ENCODE data around the gene TMEM184A. TPM values are rescaled to one million over a fixed set of nuclear protein-coding genes. Genes with fewer than 3 reads are reported as not detected.

The TMEM184A gene
- polyA plus RNA-seq, 6 donors from 2014 or later = 0.16 TPM; not detected in 5

GRCh38 chr7:1542841-1543747, 12.9 kb downstream of the TMEM184A start:
- DNase-seq = no peak
- Mint-ChIP-seq H3K4me3 (no peak overlapping the region), H3K27ac (peak overlapping the region in 2 of 6 donors; percentile 42 to 51)

DNA sequence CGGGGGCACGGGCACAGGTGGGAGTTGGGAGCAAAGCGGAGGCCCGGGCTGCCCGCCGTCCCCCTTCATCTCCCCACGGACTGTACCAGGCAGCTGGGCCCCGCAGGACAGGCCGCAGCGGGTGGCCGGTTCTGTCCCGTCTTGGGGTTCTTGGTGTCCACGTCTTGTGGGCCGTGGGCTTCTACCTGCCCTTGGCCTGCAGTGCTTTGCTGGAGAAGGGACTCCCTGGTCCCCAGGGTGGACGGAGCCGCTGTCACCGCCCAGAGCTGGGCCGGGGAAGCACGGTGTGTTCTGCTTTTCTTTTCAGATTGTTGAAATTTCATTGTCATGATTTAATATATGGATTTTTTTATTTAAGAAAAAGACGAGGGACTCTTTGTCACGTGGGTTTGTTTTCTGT, 13.7 kb downstream of the TMEM184A start:
- no peaks in the 10 kb centered on the region for H3K36me3 Mint-ChIP-seq
- no peaks in the 10 kb centered on the region for H3K27me3 Mint-ChIP-seq
- H3K27ac Mint-ChIP-seq = peak overlapping the region in 3 of 6 donors; percentile 42 to 78 (median 51)
- no peaks in the 10 kb centered on the region for H3K4me1 Mint-ChIP-seq
- peak overlapping the region in 1 of 8 donors; percentile 35 for H3K4me3 Mint-ChIP-seq
- DNase-seq (no peak), ATAC-seq (ENCODE audit: low read depth in 2 of 2) (no peak)
- no peaks in the 10 kb centered on the region for H3K9me3 Mint-ChIP-seq

More at GRCh38 chr7:1542841-1543747, 12.9 kb downstream of the TMEM184A start:
- peaks cover 0 to 1% (median 0%) of the 10 kb centered on the region in 3 donors for H3K4me1 Mint-ChIP-seq
- no peaks in the 10 kb centered on the region for H3K27me3 Mint-ChIP-seq
- H3K36me3 Mint-ChIP-seq = no peaks in the 10 kb centered on the region
- no peak for ATAC-seq (ENCODE audit: low read depth in 2 of 2)
- H3K9me3 Mint-ChIP-seq = no peaks in the 10 kb centered on the region

DNA sequence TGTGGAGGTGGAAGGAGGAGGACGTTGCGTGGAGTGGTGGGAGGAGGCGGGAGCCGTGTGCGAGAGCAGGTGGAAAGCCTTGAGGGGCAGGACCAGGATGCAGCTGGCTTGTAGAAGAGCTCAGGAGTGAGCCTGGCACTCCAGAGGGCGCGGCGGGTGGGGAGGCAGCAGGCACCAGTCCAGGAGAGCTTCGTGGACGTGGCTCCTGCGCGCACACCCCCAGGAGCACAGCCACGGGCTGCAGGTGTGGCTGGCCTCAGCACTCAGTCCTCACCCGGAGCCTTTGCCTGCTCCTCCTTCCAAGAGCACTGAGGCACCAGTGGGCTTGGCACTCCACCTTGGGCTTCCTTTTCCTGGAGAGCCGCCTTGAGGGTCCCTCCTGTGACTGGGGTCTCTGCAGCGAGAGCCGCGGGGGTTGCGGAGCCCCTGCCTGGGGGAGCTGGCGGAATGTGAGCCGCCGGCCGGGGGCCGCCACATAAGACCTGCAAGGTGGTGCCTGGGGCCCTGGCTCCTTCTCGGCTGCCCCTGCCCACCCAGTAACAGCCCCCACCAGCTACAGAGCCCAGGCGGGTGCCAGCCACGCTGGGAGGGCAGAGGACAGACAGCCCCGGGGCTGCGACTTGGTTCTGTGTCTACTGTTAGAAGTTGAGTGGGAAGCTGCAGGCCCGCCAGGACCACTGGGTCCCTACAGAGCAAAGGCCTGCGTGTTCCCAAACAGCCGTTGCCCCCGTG, 14.4 kb downstream of the TMEM184A start:
- no peaks in the 10 kb centered on the region for H3K27me3 Mint-ChIP-seq
- H3K4me1 Mint-ChIP-seq = no peaks in the 10 kb centered on the region
- H3K36me3 Mint-ChIP-seq = no peaks in the 10 kb centered on the region
- H3K4me3 Mint-ChIP-seq = peak overlapping the region in 1 of 8 donors; percentile 19
- no peak for ATAC-seq (ENCODE audit: low read depth in 2 of 2)
- no peak for DNase-seq
- no peaks in the 10 kb centered on the region for H3K9me3 Mint-ChIP-seq
- peak overlapping the region in 5 of 6 donors; percentile 30 to 94 (median 78) for H3K27ac Mint-ChIP-seq

GRCh38 chr7:1540776-1541271, 15.2 kb downstream of the TMEM184A start:
- H3K4me1 Mint-ChIP-seq = no peaks in the 10 kb centered on the region
- H3K27ac Mint-ChIP-seq = peak overlapping the region in 4 of 6 donors; percentile 47 to 78 (median 58)
- DNase-seq (no peak), ATAC-seq (ENCODE audit: low read depth in 2 of 2) (no peak)
- no peaks in the 10 kb centered on the region for H3K9me3 Mint-ChIP-seq
- no peaks in the 10 kb centered on the region for H3K36me3 Mint-ChIP-seq
- no peaks in the 10 kb centered on the region for H3K27me3 Mint-ChIP-seq
- H3K4me3 Mint-ChIP-seq = no peak overlapping the region

- Mint-ChIP-seq H3K36me3 (no peaks in the 10 kb centered on the region), H3K27me3 (no peaks in the 10 kb centered on the region), H3K9me3 (no peaks in the 10 kb centered on the region), H3K4me1 (no peaks in the 10 kb centered on the region), H3K27ac (peak overlapping the region in 3 of 6 donors; percentile 53 to 92 (median 78)), H3K4me3 (no peak overlapping the region)
- DNase-seq (no peak), ATAC-seq (ENCODE audit: low read depth in 2 of 2) (no peak)
Measured at GRCh38 chr7:1539882-1540775, 15.9 kb downstream of the TMEM184A start.

GRCh38 chr7:1539181-1539881, 16.7 kb downstream of the TMEM184A start:
- DNase-seq (no peak), ATAC-seq (ENCODE audit: low read depth in 2 of 2) (no peak)
- Mint-ChIP-seq H3K27me3 (no peaks in the 10 kb centered on the region), H3K4me3 (no peak overlapping the region), H3K9me3 (no peaks in the 10 kb centered on the region), H3K27ac (peak overlapping the region in 1 of 6 donors; percentile 92), H3K4me1 (peaks cover 0 to 6% (median 2%) of the 10 kb centered on the region in 3 donors), H3K36me3 (no peaks in the 10 kb centered on the region)

- H3K27me3 Mint-ChIP-seq = no peaks in the 10 kb centered on the region
- no peak for DNase-seq
- H3K27ac Mint-ChIP-seq = peak overlapping the region in 1 of 6 donors; percentile 47
- H3K4me3 Mint-ChIP-seq = no peak overlapping the region
- H3K36me3 Mint-ChIP-seq = no peaks in the 10 kb centered on the region
- H3K4me1 Mint-ChIP-seq = peaks cover 2 to 8% (median 5%) of the 10 kb centered on the region in 3 donors
- no peak for ATAC-seq (ENCODE audit: low read depth in 2 of 2)
- no peaks in the 10 kb centered on the region for H3K9me3 Mint-ChIP-seq
Measured at GRCh38 chr7:1538544-1539180, 17.3 kb downstream of the TMEM184A start.

DNA sequence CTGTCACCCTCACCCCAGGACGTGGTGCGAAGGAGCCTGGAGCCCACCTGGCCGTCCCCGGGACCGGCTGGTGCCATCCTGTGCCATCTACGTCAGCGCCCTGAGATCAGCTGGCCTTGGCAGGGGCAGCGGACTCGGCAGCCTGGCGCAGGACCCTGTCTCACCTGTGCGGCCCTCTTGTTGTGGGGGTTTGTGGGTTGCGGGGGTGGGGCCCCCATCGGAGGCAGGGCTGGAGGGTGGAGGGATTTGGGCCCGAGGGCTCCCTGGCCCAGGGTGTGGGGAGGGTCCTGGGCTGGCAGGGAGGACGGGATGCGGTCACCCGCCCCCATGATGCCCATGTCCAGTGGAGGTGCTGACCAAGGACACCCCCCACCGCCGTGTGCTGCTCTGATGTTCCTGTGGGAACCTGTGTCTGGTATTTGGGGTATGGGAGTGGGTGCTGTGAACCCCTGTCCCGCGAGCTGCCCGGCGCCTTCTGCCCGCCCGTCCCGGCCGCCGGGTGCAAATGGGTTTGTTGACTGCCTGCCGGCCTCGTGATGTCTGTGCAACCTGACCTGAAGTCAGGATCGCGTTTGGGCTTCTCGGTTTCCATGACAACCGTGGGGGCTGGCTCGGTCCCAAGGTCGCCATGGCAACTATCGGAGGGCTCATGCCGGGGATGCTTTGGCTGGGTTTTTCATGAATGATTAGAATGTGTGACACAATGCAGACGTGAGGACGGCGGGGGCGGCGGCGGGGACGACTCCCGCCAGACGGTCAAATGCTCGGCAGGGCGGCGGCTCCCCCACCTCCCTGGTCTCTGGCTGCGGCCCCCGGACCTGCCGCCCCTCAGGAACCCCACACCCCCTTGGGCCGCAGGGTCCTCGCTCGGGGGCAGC, 18.2 kb downstream of the TMEM184A start:
- H3K9me3 Mint-ChIP-seq = no peaks in the 10 kb centered on the region
- H3K27ac Mint-ChIP-seq = peak overlapping the region in 4 of 6 donors; percentile 7 to 96 (median 38)
- peak overlapping the region in 1 of 8 donors; percentile 80 for H3K4me3 Mint-ChIP-seq
- H3K27me3 Mint-ChIP-seq = no peaks in the 10 kb centered on the region
- ATAC-seq (ENCODE audit: low read depth in 2 of 2) (no peak), DNase-seq (no peak)
- H3K4me1 Mint-ChIP-seq = peaks cover 11 to 17% (median 14%) of the 10 kb centered on the region in 3 donors
- no peaks in the 10 kb centered on the region for H3K36me3 Mint-ChIP-seq

DNA sequence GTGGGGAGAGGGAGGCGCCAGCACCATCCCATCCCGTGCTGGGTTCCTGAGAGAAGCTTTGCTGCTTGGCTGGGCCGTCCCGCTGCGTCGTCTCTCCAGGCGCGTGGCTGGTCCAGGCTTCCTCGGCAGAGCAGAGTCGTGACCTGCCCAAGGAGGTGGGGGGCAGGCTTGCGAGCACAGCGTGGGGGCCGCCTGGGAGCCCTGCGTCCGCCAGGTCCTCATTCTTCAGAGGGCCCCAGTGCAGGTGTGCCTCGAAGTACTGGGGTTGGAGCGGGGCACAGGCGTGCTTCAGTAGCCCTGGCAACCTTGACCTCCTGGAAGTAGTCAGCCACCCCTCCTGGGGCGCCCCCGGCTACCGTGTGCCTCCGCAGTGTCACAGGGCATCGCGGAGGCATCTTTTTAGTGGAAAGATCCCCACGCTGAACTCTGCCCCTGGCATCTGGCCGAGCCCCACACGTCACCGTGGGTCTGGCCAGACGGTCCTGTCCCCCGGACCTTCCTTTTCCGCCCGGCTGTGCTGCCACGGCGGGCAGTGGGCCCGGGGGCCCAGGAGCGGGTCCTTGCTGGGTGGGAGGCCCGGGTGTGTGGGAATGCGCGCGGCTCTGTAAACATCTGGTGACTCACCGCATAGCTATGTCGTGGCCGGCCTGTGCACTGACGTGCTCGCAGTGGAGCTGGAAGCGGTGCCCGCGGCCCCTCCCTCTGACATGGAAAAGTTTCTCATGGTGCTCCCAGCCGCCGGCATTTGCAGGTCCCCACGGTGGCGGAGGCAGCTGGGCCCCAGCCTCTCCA, 19.1 kb downstream of the TMEM184A start:
- no peaks in the 10 kb centered on the region for H3K9me3 Mint-ChIP-seq
- peak overlapping the region in 1 of 8 donors; percentile 59 for H3K4me3 Mint-ChIP-seq
- peak overlapping the region in 1 of 6 donors; percentile 24 for H3K27ac Mint-ChIP-seq
- H3K36me3 Mint-ChIP-seq = no peaks in the 10 kb centered on the region
- H3K4me1 Mint-ChIP-seq = peaks cover 14 to 25% (median 22%) of the 10 kb centered on the region in 3 donors
- DNase-seq (no peak), ATAC-seq (ENCODE audit: low read depth in 2 of 2) (no peak)
- no peaks in the 10 kb centered on the region for H3K27me3 Mint-ChIP-seq

DNA sequence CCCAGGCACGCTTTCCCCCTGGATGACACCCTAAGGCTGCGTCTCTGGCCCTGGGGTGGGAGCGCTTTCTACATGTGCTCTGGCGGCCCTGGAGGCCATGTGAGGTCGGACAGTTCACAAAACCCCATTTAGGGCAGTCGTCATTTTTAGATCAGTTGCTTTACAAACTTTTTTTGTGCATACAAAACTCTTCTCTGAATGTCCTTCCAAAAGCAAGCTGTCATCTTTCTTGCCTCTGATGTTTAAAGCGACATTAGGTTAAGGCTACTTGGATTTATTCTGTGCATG, 19.6 kb downstream of the TMEM184A start:
- Mint-ChIP-seq H3K27me3 (no peaks in the 10 kb centered on the region), H3K36me3 (no peaks in the 10 kb centered on the region), H3K27ac (no peak overlapping the region), H3K4me1 (peaks cover 20 to 30% (median 27%) of the 10 kb centered on the region in 3 donors), H3K4me3 (peak overlapping the region in 2 of 8 donors; percentile 1 to 59), H3K9me3 (no peaks in the 10 kb centered on the region)
- ATAC-seq (ENCODE audit: low read depth in 2 of 2) (no peak), DNase-seq (no peak)
